HCT116 (cell line): Measurements from ENCODE around the gene GMPR2.

Experiments used
- CEBPB ChIP-seq: IDR thresholded peaks from 2 replicates; pipeline ENCODE4 v1.6.1; 2012; ENCODE audit warnings: low read depth
- EZH2 ChIP-seq: fragments of 200-600 bp; sonication (generic); IDR thresholded peaks from 2 replicates; pipeline ENCODE4 v1.6.1; 2017; ENCODE audit warnings: antibody characterized with exemption, mixed run types
- EZH2phosphoT487 ChIP-seq: fragments of 200-600 bp; IDR thresholded peaks from 2 replicates; pipeline ENCODE4 v1.6.1; 2018; ENCODE audit warnings: antibody characterized with exemption, borderline replicate concordance
- POLR2A ChIP-seq: IDR thresholded peaks from 2 replicates; pipeline ENCODE4 v1.7.0; 2011; ENCODE audit warnings: borderline replicate concordance; ENCODE audit not compliant: insufficient read depth, insufficient read length; ENCODE audit errors: extremely low read depth
- POLR2AphosphoS5 ChIP-seq: IDR thresholded peaks from 2 replicates; pipeline ENCODE4 v1.6.1; 2011; ENCODE audit warnings: mild to moderate bottlenecking, low read depth, low read length, moderate library complexity
- RAD21 ChIP-seq: IDR thresholded peaks from 2 replicates; pipeline ENCODE4 v1.6.1; 2012; ENCODE audit warnings: low read depth, mild to moderate bottlenecking
- SRF ChIP-seq: IDR thresholded peaks from 2 replicates; pipeline ENCODE4 v1.6.1; 2012; ENCODE audit warnings: low read depth
- TCF7L2 ChIP-seq: IDR thresholded peaks from 2 replicates; pipeline ENCODE4 v1.7.0; 2011; ENCODE audit warnings: borderline replicate concordance, inconsistent platforms; ENCODE audit not compliant: insufficient read depth, insufficient read length; ENCODE audit errors: extremely low read depth
- YY1 ChIP-seq: IDR thresholded peaks from 2 replicates; pipeline ENCODE4 v1.6.1; 2011; ENCODE audit warnings: low read length, low read depth, moderate library complexity, mild to moderate bottlenecking; ENCODE audit not compliant: insufficient replicate concordance; ENCODE audit errors: extremely low read depth
- TF ChIP-seq, protein P1 (sequence below), 3 experiments: fragments of 200-600 bp in 1 of 3; sonication (generic) in 1 of 3; IDR thresholded peaks in 2 of 3; conservative IDR thresholded peaks in 1 of 3; 2 replicates each; pipeline ENCODE4 v1.5.1; 2012 to 2017; ENCODE audit warnings: low read depth in 2 of 3, low read length in 2 of 3, antibody characterized with exemption in 1 of 3, borderline replicate concordance in 1 of 3, control low read depth in 1 of 3, mild to moderate bottlenecking in 1 of 3, mixed read lengths in 1 of 3, mixed run types in 1 of 3, moderate library complexity in 1 of 3; ENCODE audit not compliant: insufficient read depth in 1 of 3
- TF ChIP-seq, protein P2 (sequence below): IDR thresholded peaks from 2 replicates; pipeline ENCODE4 v1.6.1; 2012
- TF ChIP-seq, protein P3 (sequence below): IDR thresholded peaks from 2 replicates; pipeline ENCODE4 v1.6.1; 2012
- TF ChIP-seq, protein P4 (sequence below): IDR thresholded peaks from 2 replicates; pipeline ENCODE4 v1.6.1; 2012; ENCODE audit warnings: low read depth
- TF ChIP-seq, protein P5 (sequence below): IDR thresholded peaks from 2 replicates; pipeline ENCODE4 v1.6.1; 2011; ENCODE audit warnings: mild to moderate bottlenecking, low read length, moderate library complexity; ENCODE audit not compliant: insufficient replicate concordance; ENCODE audit errors: extremely low read depth

DNA sequence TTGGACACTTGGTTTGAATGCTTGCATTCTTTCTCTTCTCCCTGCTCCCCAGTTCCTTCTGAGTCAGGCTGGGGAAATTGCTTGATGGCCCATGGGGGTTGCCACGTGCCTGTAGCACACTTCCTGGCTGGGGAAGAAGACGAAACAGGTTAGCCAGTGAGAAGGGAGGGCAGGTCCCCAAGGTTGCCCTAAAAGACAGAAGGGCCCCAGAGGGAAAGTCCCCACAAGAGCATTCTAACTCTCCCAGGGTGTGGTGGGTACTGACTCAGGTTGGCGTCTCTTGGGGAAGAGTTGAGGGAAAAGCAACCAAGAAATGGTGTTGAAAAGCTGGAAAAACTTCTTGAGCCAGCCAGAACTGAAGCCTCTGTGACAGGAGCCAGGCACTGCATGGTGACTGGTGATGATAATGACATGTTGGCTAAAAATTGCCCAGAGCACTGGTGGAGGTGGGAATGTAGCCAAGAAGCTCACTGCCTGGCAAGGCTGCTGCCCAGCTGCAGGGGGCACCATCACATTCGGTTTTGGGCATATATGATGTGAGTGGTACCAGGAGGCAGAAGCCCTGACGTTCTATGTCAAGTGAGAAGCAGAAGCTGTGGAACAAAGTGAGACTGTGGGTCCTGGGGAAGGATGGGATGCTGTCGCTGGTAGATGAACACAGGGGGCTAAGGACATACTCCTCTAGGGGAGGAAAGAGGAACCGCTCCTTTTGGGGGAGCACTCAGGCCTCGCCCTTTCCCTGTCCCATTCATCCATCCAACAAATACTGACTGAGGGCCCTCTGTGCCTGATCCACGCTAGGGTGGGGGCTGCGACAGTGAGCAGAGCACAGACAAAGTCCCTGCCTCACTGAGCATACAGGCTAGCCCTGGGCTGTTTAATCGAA is 46.8 kb downstream of the GMPR2 start:
- TF ChIP-seq YY1 (no peak), POLR2A (no peak), EZH2 (no peak), POLR2AphosphoS5 (no peak), EZH2phosphoT487 (no peak), RAD21 (peak; percentile 29; the same call in 1 of the 2 replicates), CEBPB (no peak), SRF (no peak), TCF7L2 (no peak)
- TF ChIP-seq, protein P1, sequence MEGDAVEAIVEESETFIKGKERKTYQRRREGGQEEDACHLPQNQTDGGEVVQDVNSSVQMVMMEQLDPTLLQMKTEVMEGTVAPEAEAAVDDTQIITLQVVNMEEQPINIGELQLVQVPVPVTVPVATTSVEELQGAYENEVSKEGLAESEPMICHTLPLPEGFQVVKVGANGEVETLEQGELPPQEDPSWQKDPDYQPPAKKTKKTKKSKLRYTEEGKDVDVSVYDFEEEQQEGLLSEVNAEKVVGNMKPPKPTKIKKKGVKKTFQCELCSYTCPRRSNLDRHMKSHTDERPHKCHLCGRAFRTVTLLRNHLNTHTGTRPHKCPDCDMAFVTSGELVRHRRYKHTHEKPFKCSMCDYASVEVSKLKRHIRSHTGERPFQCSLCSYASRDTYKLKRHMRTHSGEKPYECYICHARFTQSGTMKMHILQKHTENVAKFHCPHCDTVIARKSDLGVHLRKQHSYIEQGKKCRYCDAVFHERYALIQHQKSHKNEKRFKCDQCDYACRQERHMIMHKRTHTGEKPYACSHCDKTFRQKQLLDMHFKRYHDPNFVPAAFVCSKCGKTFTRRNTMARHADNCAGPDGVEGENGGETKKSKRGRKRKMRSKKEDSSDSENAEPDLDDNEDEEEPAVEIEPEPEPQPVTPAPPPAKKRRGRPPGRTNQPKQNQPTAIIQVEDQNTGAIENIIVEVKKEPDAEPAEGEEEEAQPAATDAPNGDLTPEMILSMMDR (IDR thresholded peaks at IDR 0.05 in 2 of 3, conservative IDR thresholded peaks at IDR 0.05 in 1 of 3; ENCODE audit: borderline replicate concordance in 1 of 3, insufficient read depth in 1 of 3, low read depth in 2 of 3, low read length in 2 of 3): peak in 2 of 3 experiments; percentile 51 to 57; a peak in 4 of 6 replicates
- TF ChIP-seq, protein P2, sequence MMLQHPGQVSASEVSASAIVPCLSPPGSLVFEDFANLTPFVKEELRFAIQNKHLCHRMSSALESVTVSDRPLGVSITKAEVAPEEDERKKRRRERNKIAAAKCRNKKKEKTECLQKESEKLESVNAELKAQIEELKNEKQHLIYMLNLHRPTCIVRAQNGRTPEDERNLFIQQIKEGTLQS: no peak
- TF ChIP-seq, protein P3, sequence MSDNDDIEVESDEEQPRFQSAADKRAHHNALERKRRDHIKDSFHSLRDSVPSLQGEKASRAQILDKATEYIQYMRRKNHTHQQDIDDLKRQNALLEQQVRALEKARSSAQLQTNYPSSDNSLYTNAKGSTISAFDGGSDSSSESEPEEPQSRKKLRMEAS: no peak
- TF ChIP-seq, protein P4, sequence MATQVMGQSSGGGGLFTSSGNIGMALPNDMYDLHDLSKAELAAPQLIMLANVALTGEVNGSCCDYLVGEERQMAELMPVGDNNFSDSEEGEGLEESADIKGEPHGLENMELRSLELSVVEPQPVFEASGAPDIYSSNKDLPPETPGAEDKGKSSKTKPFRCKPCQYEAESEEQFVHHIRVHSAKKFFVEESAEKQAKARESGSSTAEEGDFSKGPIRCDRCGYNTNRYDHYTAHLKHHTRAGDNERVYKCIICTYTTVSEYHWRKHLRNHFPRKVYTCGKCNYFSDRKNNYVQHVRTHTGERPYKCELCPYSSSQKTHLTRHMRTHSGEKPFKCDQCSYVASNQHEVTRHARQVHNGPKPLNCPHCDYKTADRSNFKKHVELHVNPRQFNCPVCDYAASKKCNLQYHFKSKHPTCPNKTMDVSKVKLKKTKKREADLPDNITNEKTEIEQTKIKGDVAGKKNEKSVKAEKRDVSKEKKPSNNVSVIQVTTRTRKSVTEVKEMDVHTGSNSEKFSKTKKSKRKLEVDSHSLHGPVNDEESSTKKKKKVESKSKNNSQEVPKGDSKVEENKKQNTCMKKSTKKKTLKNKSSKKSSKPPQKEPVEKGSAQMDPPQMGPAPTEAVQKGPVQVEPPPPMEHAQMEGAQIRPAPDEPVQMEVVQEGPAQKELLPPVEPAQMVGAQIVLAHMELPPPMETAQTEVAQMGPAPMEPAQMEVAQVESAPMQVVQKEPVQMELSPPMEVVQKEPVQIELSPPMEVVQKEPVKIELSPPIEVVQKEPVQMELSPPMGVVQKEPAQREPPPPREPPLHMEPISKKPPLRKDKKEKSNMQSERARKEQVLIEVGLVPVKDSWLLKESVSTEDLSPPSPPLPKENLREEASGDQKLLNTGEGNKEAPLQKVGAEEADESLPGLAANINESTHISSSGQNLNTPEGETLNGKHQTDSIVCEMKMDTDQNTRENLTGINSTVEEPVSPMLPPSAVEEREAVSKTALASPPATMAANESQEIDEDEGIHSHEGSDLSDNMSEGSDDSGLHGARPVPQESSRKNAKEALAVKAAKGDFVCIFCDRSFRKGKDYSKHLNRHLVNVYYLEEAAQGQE: no peak
- TF ChIP-seq, protein P5, sequence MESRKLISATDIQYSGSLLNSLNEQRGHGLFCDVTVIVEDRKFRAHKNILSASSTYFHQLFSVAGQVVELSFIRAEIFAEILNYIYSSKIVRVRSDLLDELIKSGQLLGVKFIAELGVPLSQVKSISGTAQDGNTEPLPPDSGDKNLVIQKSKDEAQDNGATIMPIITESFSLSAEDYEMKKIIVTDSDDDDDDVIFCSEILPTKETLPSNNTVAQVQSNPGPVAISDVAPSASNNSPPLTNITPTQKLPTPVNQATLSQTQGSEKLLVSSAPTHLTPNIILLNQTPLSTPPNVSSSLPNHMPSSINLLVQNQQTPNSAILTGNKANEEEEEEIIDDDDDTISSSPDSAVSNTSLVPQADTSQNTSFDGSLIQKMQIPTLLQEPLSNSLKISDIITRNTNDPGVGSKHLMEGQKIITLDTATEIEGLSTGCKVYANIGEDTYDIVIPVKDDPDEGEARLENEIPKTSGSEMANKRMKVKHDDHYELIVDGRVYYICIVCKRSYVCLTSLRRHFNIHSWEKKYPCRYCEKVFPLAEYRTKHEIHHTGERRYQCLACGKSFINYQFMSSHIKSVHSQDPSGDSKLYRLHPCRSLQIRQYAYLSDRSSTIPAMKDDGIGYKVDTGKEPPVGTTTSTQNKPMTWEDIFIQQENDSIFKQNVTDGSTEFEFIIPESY: no peak
